OCI-LY1 (cell line): ENCODE measurements around the gene CLSTN2.

Source experiments
- H2AFZ ChIP-seq: fragments of 200-600 bp; sonication (generic), shearing (Covaris generic); 2 replicates; pipeline ENCODE4 v1.6.0; 2014; ENCODE audit warnings: antibody characterized with exemption, mild to moderate bottlenecking, low read length
- H3F3A ChIP-seq: fragments of 200-600 bp; sonication (generic), shearing (Covaris generic); 2 replicates; pipeline ENCODE4 v1.6.0; 2014; ENCODE audit warnings: mild to moderate bottlenecking, antibody characterized with exemption, low read length, moderate library complexity; ENCODE audit not compliant: insufficient read depth
- H3K27ac ChIP-seq: fragments of 200-600 bp; sonication (generic); 2 replicates; pipeline ENCODE4 v1.5.1; 2014; ENCODE audit warnings: low read length, mixed run types, mild to moderate bottlenecking, low read depth; ENCODE audit not compliant: poor library complexity, severe bottlenecking
- H3K27me3 ChIP-seq: fragments of 200-600 bp; sonication (generic); 2 replicates; pipeline ENCODE4 v1.6.0; 2014; ENCODE audit warnings: antibody characterized with exemption, mild to moderate bottlenecking, low read length, moderate library complexity; ENCODE audit not compliant: insufficient read depth
- H3K36me3 ChIP-seq: fragments of 200-600 bp; sonication (generic); 2 replicates; pipeline ENCODE4 v1.6.1; 2014; ENCODE audit warnings: mild to moderate bottlenecking, antibody characterized with exemption, low read length, moderate library complexity, mixed read lengths; ENCODE audit not compliant: insufficient read depth
- H3K4me1 ChIP-seq: fragments of 200-600 bp; sonication (generic); 2 replicates; pipeline ENCODE4 v1.5.1; 2014; ENCODE audit warnings: mild to moderate bottlenecking, low read length, moderate library complexity; ENCODE audit not compliant: insufficient read depth, severe bottlenecking
- H3K4me2 ChIP-seq: fragments of 200-600 bp; sonication (generic), shearing (Covaris generic); 2 replicates; pipeline ENCODE4 v1.6.1; 2014; ENCODE audit warnings: low read length
- H3K4me3 ChIP-seq: fragments of 200-600 bp; sonication (generic); 2 replicates; pipeline ENCODE4 v1.5.1; 2014; ENCODE audit warnings: low read length, low read depth, mild to moderate bottlenecking, mixed read lengths; ENCODE audit not compliant: poor library complexity, severe bottlenecking
- H3K79me2 ChIP-seq: fragments of 200-600 bp; shearing (Covaris generic); 2 replicates; pipeline ENCODE4 v1.6.1; 2016; ENCODE audit warnings: mixed run types, low read length, mixed read lengths; ENCODE audit not compliant: insufficient read depth
- H3K9ac ChIP-seq: fragments of 200-600 bp; sonication (generic), shearing (Covaris generic); 2 replicates; pipeline ENCODE4 v1.6.1; 2014; ENCODE audit warnings: mild to moderate bottlenecking, low read length, mixed read lengths
- H3K9me2 ChIP-seq: fragments of 200-600 bp; sonication (generic), shearing (Covaris generic); 2 replicates; pipeline ENCODE4 v1.6.1; 2014; ENCODE audit warnings: low read depth, mild to moderate bottlenecking, low read length, mixed read lengths
- H3K9me3 ChIP-seq: fragments of 200-600 bp; shearing (Covaris generic); 2 replicates; pipeline ENCODE4 v1.6.1; 2014; ENCODE audit warnings: low read length, mixed read lengths
- H4K20me1 ChIP-seq: fragments of 200-600 bp; sonication (generic), shearing (Covaris generic); 2 replicates; pipeline ENCODE4 v1.6.0; 2016; ENCODE audit warnings: mild to moderate bottlenecking, low read length; ENCODE audit not compliant: insufficient read depth
- EZH2 ChIP-seq: fragments of 200-600 bp; sonication (generic), shearing (Covaris generic); IDR thresholded peaks from 2 replicates; pipeline ENCODE4 v1.8.0; 2017; ENCODE audit warnings: borderline replicate concordance, mixed run types, mild to moderate bottlenecking, antibody characterized with exemption, low read length, moderate library complexity, mixed read lengths
- TF ChIP-seq, protein P1 (sequence below): fragments of 200-600 bp; sonication (generic), shearing (Covaris generic); IDR thresholded peaks from 2 replicates; pipeline ENCODE4 v1.5.1; 2017; ENCODE audit warnings: mild to moderate bottlenecking, antibody characterized with exemption, low read length, moderate library complexity, mixed read lengths

CLSTN2 gene

GRCh38 chr3:140343211-140344081 lies 408.5 kb downstream of the CLSTN2 start:
- no peaks in the 10 kb centered on the region for H3K9me2 ChIP-seq
- H3K4me1 ChIP-seq, result no peaks in the 10 kb centered on the region
- no peaks in the 10 kb centered on the region for H3K79me2 ChIP-seq
- no peak overlapping the region for H3K9ac ChIP-seq
- no peaks in the 10 kb centered on the region for H4K20me1 ChIP-seq
- H3K27ac ChIP-seq, result no peak overlapping the region
- no peak overlapping the region for H3K4me2 ChIP-seq
- TF ChIP-seq, protein P1, sequence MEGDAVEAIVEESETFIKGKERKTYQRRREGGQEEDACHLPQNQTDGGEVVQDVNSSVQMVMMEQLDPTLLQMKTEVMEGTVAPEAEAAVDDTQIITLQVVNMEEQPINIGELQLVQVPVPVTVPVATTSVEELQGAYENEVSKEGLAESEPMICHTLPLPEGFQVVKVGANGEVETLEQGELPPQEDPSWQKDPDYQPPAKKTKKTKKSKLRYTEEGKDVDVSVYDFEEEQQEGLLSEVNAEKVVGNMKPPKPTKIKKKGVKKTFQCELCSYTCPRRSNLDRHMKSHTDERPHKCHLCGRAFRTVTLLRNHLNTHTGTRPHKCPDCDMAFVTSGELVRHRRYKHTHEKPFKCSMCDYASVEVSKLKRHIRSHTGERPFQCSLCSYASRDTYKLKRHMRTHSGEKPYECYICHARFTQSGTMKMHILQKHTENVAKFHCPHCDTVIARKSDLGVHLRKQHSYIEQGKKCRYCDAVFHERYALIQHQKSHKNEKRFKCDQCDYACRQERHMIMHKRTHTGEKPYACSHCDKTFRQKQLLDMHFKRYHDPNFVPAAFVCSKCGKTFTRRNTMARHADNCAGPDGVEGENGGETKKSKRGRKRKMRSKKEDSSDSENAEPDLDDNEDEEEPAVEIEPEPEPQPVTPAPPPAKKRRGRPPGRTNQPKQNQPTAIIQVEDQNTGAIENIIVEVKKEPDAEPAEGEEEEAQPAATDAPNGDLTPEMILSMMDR, result no peak
- TF ChIP-seq EZH2, result no peak
- H3K36me3 ChIP-seq, result no peaks in the 10 kb centered on the region
- H3F3A ChIP-seq, result no peaks in the 10 kb centered on the region
- no peaks in the 10 kb centered on the region for H3K9me3 ChIP-seq
- 0 out of 2 replicates have a peak, but pooled peaks cover 4% of the 10 kb centered on the region for H3K27me3 ChIP-seq
- no peak overlapping the region for H3K4me3 ChIP-seq
- H2AFZ ChIP-seq, result no peak overlapping the region

DNA sequence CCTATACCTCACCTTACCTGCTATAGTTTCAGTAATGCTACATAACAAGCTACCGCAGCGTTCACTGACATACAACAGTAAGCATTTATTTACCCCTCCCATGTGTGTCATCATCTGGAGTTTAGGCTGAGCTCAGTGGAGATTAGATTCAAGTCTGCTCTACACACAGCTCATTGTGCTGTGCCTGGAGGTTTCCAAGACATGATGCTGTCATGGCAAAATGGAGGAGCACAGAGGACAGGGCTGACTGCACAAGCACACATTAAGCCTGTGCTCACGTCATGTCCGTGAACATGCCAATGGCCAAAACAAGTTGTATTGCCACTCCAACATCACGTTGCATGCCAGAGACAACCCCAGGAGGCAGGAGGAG lies 409.1 kb downstream of the CLSTN2 start:
- Histone ChIP-seq H3K4me3 (no peak overlapping the region), H4K20me1 (no peaks in the 10 kb centered on the region), H3K27me3 (no peaks in the 10 kb centered on the region), H3K36me3 (no peaks in the 10 kb centered on the region), H3K9me3 (peaks cover 6% of the 10 kb centered on the region; the same call in 1 of the 2 replicates), H3K4me1 (no peaks in the 10 kb centered on the region), H3K27ac (no peak overlapping the region), H3K4me2 (no peak overlapping the region), H3K79me2 (no peaks in the 10 kb centered on the region), H2AFZ (no peak overlapping the region), H3K9ac (no peak overlapping the region), H3F3A (no peaks in the 10 kb centered on the region), H3K9me2 (no peaks in the 10 kb centered on the region)
- TF ChIP-seq, protein P1, result no peak
- TF ChIP-seq EZH2, result no peak

DNA sequence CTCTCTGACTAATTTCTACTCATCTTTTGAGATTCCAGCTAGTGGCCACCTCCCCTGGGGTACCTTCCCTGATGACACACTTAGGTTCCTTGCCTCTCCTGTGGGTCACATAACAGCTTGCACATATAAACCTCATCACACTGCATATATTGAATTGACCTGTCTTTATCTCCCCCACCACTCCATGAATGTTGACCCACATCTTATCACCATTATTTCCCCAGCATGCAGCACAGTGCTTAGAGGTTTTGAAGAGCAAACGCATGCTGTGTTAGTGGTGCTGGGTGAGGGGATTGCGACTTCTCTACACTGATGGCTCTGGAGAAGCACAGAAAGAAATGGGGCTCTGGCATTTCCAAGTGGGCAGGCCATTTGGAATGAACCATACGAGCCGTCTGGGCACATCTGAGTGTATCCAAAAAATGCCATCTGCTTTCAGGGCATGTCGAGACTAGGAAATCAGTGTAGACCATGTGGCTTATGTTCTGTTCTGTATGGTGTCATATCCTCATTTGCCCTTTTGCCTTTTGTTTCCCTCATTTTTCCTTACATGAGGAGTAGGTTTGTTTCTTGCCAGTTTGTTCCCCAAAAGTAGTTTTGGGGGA lies 409.7 kb downstream of the CLSTN2 start:
- H2AFZ ChIP-seq, result no peak overlapping the region
- no peak overlapping the region for H3K27ac ChIP-seq
- no peaks in the 10 kb centered on the region for H3K36me3 ChIP-seq
- H3K9me3 ChIP-seq, result peaks cover 11% of the 10 kb centered on the region
- no peaks in the 10 kb centered on the region for H3F3A ChIP-seq
- H3K27me3 ChIP-seq, result no peaks in the 10 kb centered on the region
- no peak overlapping the region for H3K9ac ChIP-seq
- no peak overlapping the region for H3K4me3 ChIP-seq
- no peak overlapping the region for H3K4me2 ChIP-seq
- no peak for TF ChIP-seq EZH2
- TF ChIP-seq, protein P1, result no peak
- no peaks in the 10 kb centered on the region for H4K20me1 ChIP-seq
- H3K9me2 ChIP-seq, result no peaks in the 10 kb centered on the region
- H3K79me2 ChIP-seq, result no peaks in the 10 kb centered on the region
- H3K4me1 ChIP-seq, result no peaks in the 10 kb centered on the region
